Tibial artery (tissue), 4 donors: ENCODE results near the gene LEKR1.
A peak's percentile ranks its signal among the peaks of the same experiment; 100 is the strongest.

Experiments
- DNase-seq, 2 donors: peaks; one replicate each; pipeline ENCODE4 v3.0.0-alpha.2; 2019
- H3K27ac ChIP-seq, 2 donors: fragments of 200-600 bp; sonication (generic) in 1 of 2; 1 replicate in 1 of 2; 2 replicates in 1 of 2; pipeline ENCODE4 v1.5.1; 2018 to 2019; ENCODE audit warnings: mild to moderate bottlenecking in 1 of 2
- H3K27me3 ChIP-seq, 2 donors: fragments of 200-600 bp; sonication (generic) in 1 of 2; one replicate each; pipeline versions ENCODE4 v1.5.1 to v1.6.0; 2016 to 2019
- H3K36me3 ChIP-seq, 3 donors: fragments of 200-600 bp; sonication (generic) in 2 of 3; one replicate each; pipeline ENCODE4 v1.5.1; 2016 to 2019; ENCODE audit warnings: mild to moderate bottlenecking in 2 of 3
- H3K4me1 ChIP-seq, 4 donors: fragments of 200-600 bp; sonication (generic) in 2 of 4; 1 replicate in 3 of 4; 2 replicates in 1 of 4; pipeline ENCODE4 v1.5.1; 2016 to 2019
- H3K4me3 ChIP-seq, 2 donors: fragments of 200-600 bp; sonication (generic) in 1 of 2; 1 replicate in 1 of 2; 2 replicates in 1 of 2; pipeline ENCODE4 v1.5.1; 2018 to 2019; ENCODE audit warnings: mild to moderate bottlenecking in 2 of 2
- H3K9me3 ChIP-seq, 3 donors: fragments of 200-600 bp; sonication (generic) in 1 of 3; one replicate each; pipeline ENCODE4 v1.5.1; 2016 to 2019
- CTCF ChIP-seq, 2 experiments: fragments of 200-600 bp in 1 of 2; fragments of 450-650 bp in 1 of 2; IDR thresholded peaks; one replicate each; pipeline ENCODE4 v1.5.1; 2017 to 2019; ENCODE audit warnings: antibody characterized with exemption in 2 of 2, mild to moderate bottlenecking in 1 of 2, moderate library complexity in 1 of 2
- intact Hi-C: fragments of 100-400 bp; cut with DNase I; formaldehyde crosslinking; loops from one replicate; pipeline ENCODE4 v1.15.0; 2023; ENCODE audit warnings: low total_unique reads

Gene LEKR1

DNA sequence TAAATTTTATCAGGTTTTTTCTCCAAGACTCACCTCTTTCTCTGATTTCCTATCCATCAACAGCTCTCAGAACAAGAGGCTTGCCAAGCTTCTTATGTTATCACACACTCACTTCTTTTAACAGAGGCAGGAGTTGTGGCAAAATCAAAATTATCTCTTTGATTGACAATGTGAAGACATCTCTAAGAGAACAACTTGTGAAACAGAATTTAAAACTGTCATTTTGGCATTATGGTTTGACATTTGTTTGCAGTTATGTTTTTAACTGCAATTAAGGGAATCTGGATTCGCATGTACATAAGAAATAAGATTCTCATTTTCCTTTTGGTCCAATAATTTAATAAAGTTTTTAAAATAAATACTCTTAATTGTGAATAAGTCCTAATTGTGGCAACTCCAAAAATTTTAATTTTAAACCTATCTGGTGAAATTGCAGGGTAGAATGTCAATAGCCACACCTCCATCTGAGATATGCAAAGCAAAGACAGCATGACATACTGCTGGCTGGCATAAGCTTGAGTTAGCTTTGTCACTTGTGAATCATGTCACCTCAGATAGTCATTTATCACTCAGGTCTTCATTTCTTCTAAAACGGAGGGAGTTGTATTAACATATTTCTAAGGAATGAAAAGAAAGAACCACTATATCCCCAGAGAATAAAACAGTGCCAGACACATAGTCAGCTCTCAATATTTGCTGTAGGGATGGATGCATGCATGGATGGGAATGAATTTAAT, 175.2 kb downstream of the LEKR1 start:
- Histone ChIP-seq H3K4me1 (no peaks in the 10 kb centered on the region), H3K27me3 (no peaks in the 10 kb centered on the region), H3K27ac (no peak overlapping the region), H3K36me3 (no peaks in the 10 kb centered on the region), H3K4me3 (no peak overlapping the region), H3K9me3 (no peaks in the 10 kb centered on the region)
- no peak for DNase-seq
- intact Hi-C loops = no loop called here
- TF ChIP-seq CTCF (IDR thresholded peaks at IDR 0.05) = no peak

- Histone ChIP-seq H3K27ac (no peak overlapping the region), H3K36me3 (no peaks in the 10 kb centered on the region), H3K9me3 (no peaks in the 10 kb centered on the region), H3K27me3 (no peaks in the 10 kb centered on the region), H3K4me3 (no peak overlapping the region), H3K4me1 (peaks cover 0 to 14% (median 0%) of the 10 kb centered on the region in 4 donors)
- no peak for DNase-seq
- TF ChIP-seq CTCF (IDR thresholded peaks at IDR 0.05) = no peak
- intact Hi-C loops = no loop called here
Measured at GRCh38 chr3:157021679-157022078, 195.5 kb downstream of the LEKR1 start.

- Histone ChIP-seq H3K4me3 (no peak overlapping the region), H3K36me3 (no peaks in the 10 kb centered on the region), H3K27me3 (no peaks in the 10 kb centered on the region), H3K27ac (peak overlapping the region; percentile 24 to 27), H3K4me1 (peaks cover 0 to 14% (median 0%) of the 10 kb centered on the region in 4 donors), H3K9me3 (no peaks in the 10 kb centered on the region)
- no peak for DNase-seq
- no peak for TF ChIP-seq CTCF (IDR thresholded peaks at IDR 0.05)
- intact Hi-C loops = no loop called here
Measured at GRCh38 chr3:157023226-157023625, 197.1 kb downstream of the LEKR1 start.

DNA sequence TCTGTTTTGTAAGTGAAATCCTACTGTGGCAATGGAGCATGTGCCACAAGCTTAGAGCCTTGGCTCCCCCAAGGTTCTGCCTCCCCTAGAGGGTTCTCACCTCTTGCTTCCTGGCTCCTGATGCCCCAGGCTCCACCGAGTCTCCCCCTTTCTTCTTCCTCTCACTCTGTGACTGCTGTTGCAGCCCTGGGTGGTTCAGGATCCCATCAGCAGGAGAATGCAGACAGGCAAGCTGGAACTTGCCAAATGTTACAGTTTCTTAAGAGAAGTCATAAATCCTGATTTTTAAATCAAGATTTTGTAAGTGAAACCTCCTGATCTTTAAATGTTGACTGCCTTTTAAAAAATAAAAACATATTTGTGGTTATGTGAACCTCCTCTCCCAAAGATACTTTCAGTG, 199.9 kb downstream of the LEKR1 start:
- H3K4me3 ChIP-seq = no peak overlapping the region
- DNase-seq = no peak

GRCh38 chr3:157027861-157028745, 201.9 kb downstream of the LEKR1 start:
- no peak for TF ChIP-seq CTCF (IDR thresholded peaks at IDR 0.05)
- Histone ChIP-seq H3K27ac (no peak overlapping the region), H3K4me3 (no peak overlapping the region), H3K9me3 (no peaks in the 10 kb centered on the region), H3K4me1 (peaks cover 0 to 12% (median 0%) of the 10 kb centered on the region in 4 donors), H3K36me3 (no peaks in the 10 kb centered on the region), H3K27me3 (no peaks in the 10 kb centered on the region)
- no peak for DNase-seq
- intact Hi-C loops = no loop called here

More for the DNA sequence above, 199.9 kb downstream of the LEKR1 start:
- no peak overlapping the region for H3K27ac ChIP-seq
- intact Hi-C loops = no loop called here
- TF ChIP-seq CTCF (IDR thresholded peaks at IDR 0.05) = no peak
- no peaks in the 10 kb centered on the region for H3K9me3 ChIP-seq
- no peaks in the 10 kb centered on the region for H3K27me3 ChIP-seq
- H3K36me3 ChIP-seq = no peaks in the 10 kb centered on the region
- peaks cover 0 to 14% (median 0%) of the 10 kb centered on the region in 4 donors for H3K4me1 ChIP-seq
